SK-N-SH treated with all-trans-retinoic acid at 6 μM for 48 hours (cell line): ENCODE measurements around the gene STK39.

Experiments used
- ATAC-seq: fragments of 200-7000 bp; cut with Tn5 transposase; 3 replicates; pipeline ENCODE4 v1.9.1; 2020; ENCODE audit warnings: mild to moderate bottlenecking, moderate library complexity
- ARNTL ChIP-seq: fragments of 450-650 bp; formaldehyde crosslinking; IDR thresholded peaks from 2 replicates; pipeline ENCODE4 v1.5.0; 2020; ENCODE audit warnings: low read depth, mild to moderate bottlenecking, moderate library complexity, borderline replicate concordance
- BACH2 ChIP-seq: fragments of 250-450 bp; sonication (Bioruptor Pico); IDR thresholded peaks from 2 replicates; pipeline ENCODE4 v1.9.0; 2021; ENCODE audit warnings: mild to moderate bottlenecking, borderline replicate concordance
- CREB5 ChIP-seq: fragments of 250-450 bp; sonication (Bioruptor Pico); IDR thresholded peaks from 2 replicates; pipeline ENCODE4 v1.5.1; 2020; ENCODE audit warnings: low read depth, mild to moderate bottlenecking, moderate library complexity
- CSDC2 ChIP-seq: fragments of 250-450 bp; sonication (Bioruptor Pico); IDR thresholded peaks from 2 replicates; pipeline ENCODE4 v1.5.0; 2020; ENCODE audit warnings: mild to moderate bottlenecking, moderate library complexity
- CSRNP3 ChIP-seq: fragments of 250-450 bp; sonication (Bioruptor Pico); IDR thresholded peaks from 2 replicates; pipeline ENCODE4 v1.5.1; 2021; ENCODE audit warnings: mild to moderate bottlenecking, moderate library complexity
- ESRRG ChIP-seq: fragments of 250-450 bp; sonication (Bioruptor Pico); IDR thresholded peaks from 2 replicates; pipeline ENCODE4 v1.6.1; 2021; ENCODE audit warnings: mild to moderate bottlenecking
- GLIS3 ChIP-seq: fragments of 250-450 bp; sonication (Bioruptor Pico); IDR thresholded peaks from 2 replicates; pipeline ENCODE4 v1.5.0; 2020; ENCODE audit warnings: mild to moderate bottlenecking, moderate library complexity
- OSR1 ChIP-seq: fragments of 250-450 bp; sonication (Bioruptor Pico); IDR thresholded peaks from 2 replicates; pipeline ENCODE4 v1.8.0; 2022; ENCODE audit warnings: moderate library complexity, mild to moderate bottlenecking, inconsistent platforms
- PATZ1 ChIP-seq: fragments of 250-450 bp; sonication (Bioruptor Pico); IDR thresholded peaks from 2 replicates; pipeline ENCODE4 v1.8.0; 2020; ENCODE audit warnings: mild to moderate bottlenecking, moderate library complexity, borderline replicate concordance
- POU6F1 ChIP-seq: fragments of 250-450 bp; sonication (Bioruptor Pico); IDR thresholded peaks from 2 replicates; pipeline ENCODE4 v1.8.0; 2021; ENCODE audit warnings: low read depth, mild to moderate bottlenecking, moderate library complexity, borderline replicate concordance
- PPARA ChIP-seq: fragments of 250-450 bp; sonication (Bioruptor Pico); IDR thresholded peaks from 2 replicates; pipeline ENCODE4 v1.5.0; 2020; ENCODE audit warnings: mild to moderate bottlenecking, borderline replicate concordance
- RARB ChIP-seq: fragments of 250-450 bp; sonication (Bioruptor Pico); IDR thresholded peaks from 2 replicates; pipeline ENCODE4 v1.8.0; 2021; ENCODE audit warnings: mild to moderate bottlenecking, moderate library complexity
- SNAI2 ChIP-seq: fragments of 250-450 bp; sonication (Bioruptor Pico); IDR thresholded peaks from 2 replicates; pipeline ENCODE4 v1.5.0; 2020; ENCODE audit warnings: mild to moderate bottlenecking, moderate library complexity
- TCF4 ChIP-seq: fragments of 250-450 bp; sonication (Bioruptor Pico); IDR thresholded peaks from 2 replicates; pipeline ENCODE4 v1.8.0; 2021; ENCODE audit warnings: mild to moderate bottlenecking, moderate library complexity, borderline replicate concordance
- TOX ChIP-seq: fragments of 250-450 bp; sonication (Bioruptor Pico); IDR thresholded peaks from 2 replicates; pipeline ENCODE4 v1.8.0; 2021; ENCODE audit warnings: mild to moderate bottlenecking, moderate library complexity, borderline replicate concordance
- TSHZ2 ChIP-seq: fragments of 250-450 bp; sonication (Bioruptor Pico); IDR thresholded peaks from 2 replicates; pipeline ENCODE4 v1.5.0; 2020; ENCODE audit warnings: mild to moderate bottlenecking, moderate library complexity
- ZC3H10 ChIP-seq: fragments of 250-450 bp; sonication (Bioruptor Pico); IDR thresholded peaks from 2 replicates; pipeline ENCODE4 v1.5.1; 2021; ENCODE audit warnings: mild to moderate bottlenecking, moderate library complexity
- ZFP3 ChIP-seq: fragments of 250-450 bp; sonication (Bioruptor Pico); IDR thresholded peaks from 2 replicates; pipeline ENCODE4 v1.5.0; 2020; ENCODE audit warnings: mild to moderate bottlenecking, moderate library complexity
- ZFP30 ChIP-seq: fragments of 450-650 bp; formaldehyde crosslinking; IDR thresholded peaks from 2 replicates; pipeline ENCODE4 v1.5.0; 2022; ENCODE audit warnings: mild to moderate bottlenecking, moderate library complexity
- ZNF565 ChIP-seq: fragments of 450-650 bp; formaldehyde crosslinking; conservative IDR thresholded peaks from 2 replicates; pipeline ENCODE4 v1.5.0; 2020; ENCODE audit warnings: low read depth, mild to moderate bottlenecking, moderate library complexity
- ZNF70 ChIP-seq: fragments of 450-650 bp; formaldehyde crosslinking; IDR thresholded peaks from 2 replicates; pipeline ENCODE4 v1.5.0; 2020; ENCODE audit warnings: mild to moderate bottlenecking, moderate library complexity
- ZNF8 ChIP-seq: fragments of 450-650 bp; formaldehyde crosslinking; IDR thresholded peaks from 2 replicates; pipeline ENCODE4 v1.5.0; 2020; ENCODE audit warnings: mild to moderate bottlenecking, moderate library complexity

The STK39 gene

GRCh38 chr2:168179592-168179991 is 67.8 kb downstream of the STK39 start:
- TF ChIP-seq PPARA (CRISPR knock-in tag), result no peak
- no peak for TF ChIP-seq SNAI2 (CRISPR knock-in tag)
- no peak for TF ChIP-seq PATZ1 (CRISPR knock-in tag)
- no peak for TF ChIP-seq ZNF70 (CRISPR knock-in tag)
- no peak for TF ChIP-seq CREB5 (CRISPR knock-in tag)
- no peak for TF ChIP-seq POU6F1 (CRISPR knock-in tag)
- no peak for TF ChIP-seq ESRRG (CRISPR knock-in tag)
- no peak for TF ChIP-seq BACH2 (CRISPR knock-in tag)
- TF ChIP-seq ZFP3, result no peak
- no peak for TF ChIP-seq TOX (CRISPR knock-in tag)
- TF ChIP-seq ARNTL (CRISPR knock-in tag), result no peak
- TF ChIP-seq RARB (CRISPR knock-in tag), result no peak
- no peak for TF ChIP-seq ZFP30 (CRISPR knock-in tag)
- no peak for TF ChIP-seq ZNF565
- no peak for TF ChIP-seq TCF4 (CRISPR knock-in tag)
- ATAC-seq, result no peak

- TF ChIP-seq SNAI2 (CRISPR knock-in tag) (no peak), TSHZ2 (CRISPR knock-in tag) (no peak), CSDC2 (CRISPR knock-in tag) (no peak), TOX (CRISPR knock-in tag) (no peak), TCF4 (CRISPR knock-in tag) (no peak), RARB (CRISPR knock-in tag) (no peak), ZNF8 (CRISPR knock-in tag) (no peak), ZC3H10 (CRISPR knock-in tag) (no peak), OSR1 (no peak), CREB5 (CRISPR knock-in tag) (no peak), ARNTL (CRISPR knock-in tag) (no peak), GLIS3 (no peak), ESRRG (CRISPR knock-in tag) (no peak), ZFP3 (no peak), PPARA (CRISPR knock-in tag) (no peak), ZNF70 (CRISPR knock-in tag) (no peak), CSRNP3 (no peak), BACH2 (CRISPR knock-in tag) (no peak), ZFP30 (CRISPR knock-in tag) (no peak), POU6F1 (CRISPR knock-in tag) (no peak)
- TF ChIP-seq, all 23 proteins: peak for 0
Observed at GRCh38 chr2:168178520-168179324, 68.7 kb downstream of the STK39 start.

More at GRCh38 chr2:168178520-168179324, 68.7 kb downstream of the STK39 start:
- no peak for ATAC-seq
